ENCODE measurements around the gene RBM20. TPM values are rescaled to one million over a fixed set of nuclear protein-coding genes. Genes with fewer than 3 reads are reported as not detected.

The RBM20 gene
- total RNA-seq, 4 donors from 2014 or later, result 0.54 to 4.3 (median 1.5) TPM

GRCh38 chr10:110847374-110847773 lies 203.2 kb downstream of the RBM20 start:
- Histone ChIP-seq H3K36me3 (no peaks in the 10 kb centered on the region), H3K9me3 (no peaks in the 10 kb centered on the region), H3K4me1 (peaks cover 51 to 61% of the 10 kb centered on the region in 2 donors), H3K27me3 (no peaks in the 10 kb centered on the region), H3K27ac (no peak overlapping the region), H3K4me3 (replicated peaks in 1 of 3) (no peak overlapping the region)
- intact Hi-C loops (cut with DNase I), result no loop called here
- 77 to 78% methylated on average over 6 of the region's 6 CpGs for WGBS, 2 donors
- DNase-seq, result no peak
- TF ChIP-seq, protein P1, sequence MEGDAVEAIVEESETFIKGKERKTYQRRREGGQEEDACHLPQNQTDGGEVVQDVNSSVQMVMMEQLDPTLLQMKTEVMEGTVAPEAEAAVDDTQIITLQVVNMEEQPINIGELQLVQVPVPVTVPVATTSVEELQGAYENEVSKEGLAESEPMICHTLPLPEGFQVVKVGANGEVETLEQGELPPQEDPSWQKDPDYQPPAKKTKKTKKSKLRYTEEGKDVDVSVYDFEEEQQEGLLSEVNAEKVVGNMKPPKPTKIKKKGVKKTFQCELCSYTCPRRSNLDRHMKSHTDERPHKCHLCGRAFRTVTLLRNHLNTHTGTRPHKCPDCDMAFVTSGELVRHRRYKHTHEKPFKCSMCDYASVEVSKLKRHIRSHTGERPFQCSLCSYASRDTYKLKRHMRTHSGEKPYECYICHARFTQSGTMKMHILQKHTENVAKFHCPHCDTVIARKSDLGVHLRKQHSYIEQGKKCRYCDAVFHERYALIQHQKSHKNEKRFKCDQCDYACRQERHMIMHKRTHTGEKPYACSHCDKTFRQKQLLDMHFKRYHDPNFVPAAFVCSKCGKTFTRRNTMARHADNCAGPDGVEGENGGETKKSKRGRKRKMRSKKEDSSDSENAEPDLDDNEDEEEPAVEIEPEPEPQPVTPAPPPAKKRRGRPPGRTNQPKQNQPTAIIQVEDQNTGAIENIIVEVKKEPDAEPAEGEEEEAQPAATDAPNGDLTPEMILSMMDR (IDR thresholded peaks at IDR 0.05), result no peak
- no peak for TF ChIP-seq POLR2A (IDR thresholded peaks at IDR 0.05)

- H3K27me3 ChIP-seq, result no peaks in the 10 kb centered on the region
- H3K4me1 ChIP-seq, result peaks cover 49 to 61% of the 10 kb centered on the region in 2 donors
- H3K27ac ChIP-seq, result no peak overlapping the region
- 71 to 82% methylated on average over 2 of the region's 2 CpGs for WGBS, 2 donors
- DNase-seq, result no peak
- H3K36me3 ChIP-seq, result no peaks in the 10 kb centered on the region
- H3K9me3 ChIP-seq, result no peaks in the 10 kb centered on the region
- intact Hi-C loops (cut with DNase I), result no loop called here
- TF ChIP-seq POLR2A (IDR thresholded peaks at IDR 0.05), result no peak
- TF ChIP-seq, protein P1 (IDR thresholded peaks at IDR 0.05), result no peak
- no peak overlapping the region for H3K4me3 ChIP-seq (replicated peaks in 1 of 3)
Observed at GRCh38 chr10:110848106-110848505, 204.0 kb downstream of the RBM20 start.

GRCh38 chr10:110850099-110850498 lies 206.0 kb downstream of the RBM20 start:
- TF ChIP-seq, protein P1 (IDR thresholded peaks at IDR 0.05), result no peak
- no peak for TF ChIP-seq POLR2A (IDR thresholded peaks at IDR 0.05)
- Histone ChIP-seq H3K27me3 (no peaks in the 10 kb centered on the region), H3K4me3 (replicated peaks in 1 of 3) (no peak overlapping the region), H3K9me3 (no peaks in the 10 kb centered on the region), H3K27ac (peak overlapping the region in 1 of 3 donors; percentile 57), H3K36me3 (no peaks in the 10 kb centered on the region), H3K4me1 (peaks cover 38 to 44% of the 10 kb centered on the region in 2 donors)
- intact Hi-C loops (cut with DNase I), result no loop called here
- 98% methylated on average over 3 of the region's 3 CpGs for WGBS, 2 donors
- no peak for DNase-seq

DNA sequence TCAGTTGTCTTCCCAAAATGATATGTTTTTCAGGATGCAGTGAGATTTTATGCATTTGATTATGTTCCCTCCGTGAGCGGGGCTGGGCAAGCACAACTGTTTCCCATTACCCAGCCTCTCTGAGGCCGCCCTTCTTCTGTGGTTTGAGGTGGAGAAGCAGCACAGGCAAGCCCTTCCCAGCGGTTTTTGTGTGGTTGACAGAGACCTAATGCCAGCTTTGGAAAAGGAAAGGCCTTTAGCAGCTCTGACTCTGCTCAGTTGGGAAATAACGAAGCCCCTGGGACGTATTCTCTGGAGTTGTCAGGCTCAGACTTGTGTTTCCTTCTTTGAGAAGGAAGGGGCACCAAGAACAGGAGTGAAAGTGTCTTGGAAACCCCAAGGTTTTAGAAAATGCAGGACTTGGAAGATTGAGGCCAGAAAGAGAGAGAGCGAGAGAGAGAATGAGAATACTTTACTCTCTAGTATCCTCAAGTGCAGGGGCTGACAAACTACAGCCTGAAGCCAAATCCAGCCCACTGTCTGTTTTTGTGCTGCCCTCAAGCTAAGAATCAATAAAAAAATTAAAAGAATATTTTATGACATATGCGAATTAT lies 207.0 kb downstream of the RBM20 start:
- Histone ChIP-seq H3K4me1 (peaks cover 29 to 34% of the 10 kb centered on the region in 2 donors), H3K4me3 (replicated peaks in 1 of 3) (no peak overlapping the region), H3K9me3 (no peaks in the 10 kb centered on the region), H3K36me3 (no peaks in the 10 kb centered on the region), H3K27me3 (no peaks in the 10 kb centered on the region), H3K27ac (peak overlapping the region; percentile 34 to 82 (median 57))
- intact Hi-C loops (cut with DNase I), result no loop called here
- no peak for TF ChIP-seq POLR2A (IDR thresholded peaks at IDR 0.05)
- TF ChIP-seq, protein P1 (IDR thresholded peaks at IDR 0.05), result no peak
- 59 to 73% methylated on average over 8 of the region's 8 CpGs for WGBS, 2 donors
- DNase-seq, result no peak

- peak overlapping the region; percentile 55 to 82 (median 56) for H3K27ac ChIP-seq
- no peaks in the 10 kb centered on the region for H3K36me3 ChIP-seq
- H3K4me1 ChIP-seq, result peaks cover 27 to 31% of the 10 kb centered on the region in 2 donors
- no peak overlapping the region for H3K4me3 ChIP-seq (replicated peaks in 1 of 3)
- intact Hi-C loops (cut with DNase I), result no loop called here
- H3K9me3 ChIP-seq, result no peaks in the 10 kb centered on the region
- TF ChIP-seq, protein P1 (IDR thresholded peaks at IDR 0.05), result no peak
- peak in 1 of 2 donors; percentile 47 for TF ChIP-seq POLR2A (IDR thresholded peaks at IDR 0.05)
- no peaks in the 10 kb centered on the region for H3K27me3 ChIP-seq
- WGBS, 2 donors, result 58 to 59% methylated on average over 7 of the region's 7 CpGs
- peak; percentile 66 to 76 for DNase-seq
Observed at GRCh38 chr10:110852255-110852896, 208.2 kb downstream of the RBM20 start.

All from thyroid gland (tissue), 4 donors.